Measurements from ENCODE around the gene RAB3D. TPM values are rescaled to one million over a fixed set of nuclear protein-coding genes. Genes with fewer than 3 reads are reported as not detected.
A peak's percentile ranks its signal among the peaks of the same experiment; 100 is the strongest.

The RAB3D gene
- polyA plus RNA-seq, 1 experiment, result 12.0 TPM

GRCh38 chr19:11295665-11296245 lies 43.7 kb downstream of the RAB3D start, which contains the start of gene TSPAN16:
Gene TSPAN16 (plus strand): TSS chr19:11296160. CDS start chr19:11296298, 138 bp downstream.
- no peak for DNase-seq (ENCODE audit: low read depth)
- Histone ChIP-seq H3K4me3 (ENCODE audit: low read depth, low read length) (no peak within 1 kb of the TSS), H3K27me3 (ENCODE audit: control insufficient read depth, insufficient read depth, low read length) (peaks cover 7% of the 10 kb centered on the region), H3K36me3 (ENCODE audit: control insufficient read depth, insufficient read depth, low read length) (no peaks in the 10 kb centered on the region)
- POLR2A ChIA-PET, result no interaction called here
- CTCF ChIA-PET, result interaction anchor here (0.8 to 2.4 kb wide), 5 partner anchors 9 to 187 kb away, joined by 3 to 19 read pairs (median 6); partner anchors contain the start of gene SWSAP1
- 0 out of 2 replicates have a peak, but pooled peaks have one; percentile 8 for TF ChIP-seq CTCF (IDR thresholded peaks at IDR 0.05; ENCODE audit: insufficient read depth, low read depth, low read length)

GRCh38 chr19:11295180-11295579 lies 44.3 kb downstream of the RAB3D start:
- no peak for DNase-seq (ENCODE audit: low read depth)
- POLR2A ChIA-PET, result no interaction called here
- no peak overlapping the region for H3K4me3 ChIP-seq (ENCODE audit: low read depth, low read length)
- no peaks in the 10 kb centered on the region for H3K36me3 ChIP-seq (ENCODE audit: control insufficient read depth, insufficient read depth, low read length)
- H3K27me3 ChIP-seq (ENCODE audit: control insufficient read depth, insufficient read depth, low read length), result peaks cover 3% of the 10 kb centered on the region
- no peak for TF ChIP-seq CTCF (IDR thresholded peaks at IDR 0.05; ENCODE audit: insufficient read depth, low read depth, low read length)
- CTCF ChIA-PET, result interaction anchor here (1.0 to 2.4 kb wide), 3 partner anchors 79 to 187 kb away, joined by 3 to 19 read pairs (median 6); partner anchors contain the start of gene SWSAP1

- H3K4me3 ChIP-seq (ENCODE audit: low read depth, low read length), result peak overlapping the region; percentile 28
Observed at GRCh38 chr19:11293433-11294389, 45.7 kb downstream of the RAB3D start.

GRCh38 chr19:11291991-11292390 lies 47.5 kb downstream of the RAB3D start:
- no peaks in the 10 kb centered on the region for H3K27me3 ChIP-seq (ENCODE audit: control insufficient read depth, insufficient read depth, low read length)
- H3K4me3 ChIP-seq (ENCODE audit: low read depth, low read length), result no peak overlapping the region
- no peak for TF ChIP-seq CTCF (IDR thresholded peaks at IDR 0.05; ENCODE audit: insufficient read depth, low read depth, low read length)
- no peaks in the 10 kb centered on the region for H3K36me3 ChIP-seq (ENCODE audit: control insufficient read depth, insufficient read depth, low read length)
- ChIA-PET POLR2A (no interaction called here), CTCF (interaction anchor here (3.0 to 4.8 kb wide), 2 partner anchors 89 to 190 kb away, joined by 7 to 28 read pairs; partner anchors contain the start of gene ELAVL3)
- DNase-seq (ENCODE audit: low read depth), result no peak

More at GRCh38 chr19:11293433-11294389, 45.7 kb downstream of the RAB3D start:
- TF ChIP-seq CTCF (IDR thresholded peaks at IDR 0.05; ENCODE audit: insufficient read depth, low read depth, low read length), result peak; percentile 100
- POLR2A ChIA-PET, result interaction anchor here (0.7 kb wide), 1 partner anchor 52 kb away, joined by 12 read pairs; the partner anchor contains the start of genes CCDC159 and TMEM205
- Histone ChIP-seq H3K36me3 (ENCODE audit: control insufficient read depth, insufficient read depth, low read length) (no peaks in the 10 kb centered on the region), H3K27me3 (ENCODE audit: control insufficient read depth, insufficient read depth, low read length) (0 out of 2 replicates have a peak, but pooled peaks cover 1% of the 10 kb centered on the region)
- CTCF ChIA-PET, result interaction anchor here (0.6 to 2.4 kb wide), 28 partner anchors 9 to 297 kb away, joined by 3 to 20 read pairs (median 4); partner anchors contain the start of genes CCDC159, ELAVL3, ODAD3 and PRKCSH
- DNase-seq (ENCODE audit: low read depth), result peak; percentile 54

All from BJ (cell line).